Skeletal muscle cell (primary cell): Measurements from ENCODE around the gene STAC3.

Experiments
- DNase-seq: peaks from one replicate; pipeline ENCODE4 v3.0.0-alpha.2; 2010; ENCODE audit warnings: low read depth
- H3K4me3 ChIP-seq: 2 replicates; pipeline ENCODE4 v1.5.1; 2011; ENCODE audit warnings: low read depth, mild to moderate bottlenecking, control low read depth, low read length, moderate library complexity

STAC3 gene

GRCh38 chr12:57201219-57201618 is 49.8 kb downstream of the STAC3 start:
- no peak overlapping the region for H3K4me3 ChIP-seq
- no peak for DNase-seq

- DNase-seq: no peak
- no peak overlapping the region for H3K4me3 ChIP-seq
These were observed 50.5 kb downstream of the STAC3 start for GRCh38 chr12:57200497-57200896.

- H3K4me3 ChIP-seq: no peak overlapping the region
- no peak for DNase-seq
These were observed 51.8 kb downstream of the STAC3 start for GRCh38 chr12:57199191-57199590.

GRCh38 chr12:57198329-57198728 is 52.7 kb downstream of the STAC3 start:
- no peak for DNase-seq
- H3K4me3 ChIP-seq: no peak overlapping the region

GRCh38 chr12:57196956-57197355 is 54.0 kb downstream of the STAC3 start:
- no peak overlapping the region for H3K4me3 ChIP-seq
- DNase-seq: no peak

GRCh38 chr12:57196439-57196838 is 54.5 kb downstream of the STAC3 start:
- no peak overlapping the region for H3K4me3 ChIP-seq
- no peak for DNase-seq

- H3K4me3 ChIP-seq: no peak overlapping the region
- no peak for DNase-seq
These were observed 55.2 kb downstream of the STAC3 start for GRCh38 chr12:57195611-57196371.

GRCh38 chr12:57195186-57195585 is 55.8 kb downstream of the STAC3 start:
- DNase-seq: no peak

GRCh38 chr12:57194253-57194652 is 56.7 kb downstream of the STAC3 start:
- no peak for DNase-seq
- no peak overlapping the region for H3K4me3 ChIP-seq

More at GRCh38 chr12:57195186-57195585, 55.8 kb downstream of the STAC3 start:
- H3K4me3 ChIP-seq: no peak overlapping the region

- H3K4me3 ChIP-seq: no peak overlapping the region
These were observed 57.2 kb downstream of the STAC3 start for GRCh38 chr12:57193706-57194245.

More at GRCh38 chr12:57193706-57194245, 57.2 kb downstream of the STAC3 start:
- no peak for DNase-seq
